HG02571 (cell line): Measurements from ENCODE around the gene GATAD2A.

ENCODE experiments used
- ATAC-seq: cut with Tn5 transposase; IDR thresholded peaks from one replicate; pipeline ENCODE4 v1.9.1; 2021; ENCODE audit warnings: mild to moderate bottlenecking, moderate library complexity; ENCODE audit not compliant: unreplicated experiment

GATAD2A gene

GRCh38 chr19:19505669-19506326 is 100.3 kb downstream of the GATAD2A start:
- no peak for ATAC-seq

- no peak for ATAC-seq
Observed at GRCh38 chr19:19506592-19506991, 101.1 kb downstream of the GATAD2A start.

- ATAC-seq: no peak
Observed at GRCh38 chr19:19507354-19507753, 101.9 kb downstream of the GATAD2A start.

GRCh38 chr19:19508217-19508616 is 102.7 kb downstream of the GATAD2A start:
- ATAC-seq: no peak

GRCh38 chr19:19510432-19510831 is 105.0 kb downstream of the GATAD2A start:
- no peak for ATAC-seq

- no peak for ATAC-seq
Observed at GRCh38 chr19:19513682-19514081, 108.2 kb downstream of the GATAD2A start.

- ATAC-seq: no peak
Observed at GRCh38 chr19:19514215-19514657, 108.8 kb downstream of the GATAD2A start.

- no peak for ATAC-seq
Observed at GRCh38 chr19:19514881-19515641, 109.6 kb downstream of the GATAD2A start, which contains the start of gene TSSK6. TSS of gene TSSK6 (minus strand) at chr19:19515548. CDS start at chr19:19515427, 121 bp downstream.

- ATAC-seq: peak; percentile 81
Observed at GRCh38 chr19:19515642-19516519, 110.4 kb downstream of the GATAD2A start, which contains the start of gene NDUFA13. TSS of gene NDUFA13 (plus strand) at chr19:19516225. CDS start at chr19:19516239, 14 bp downstream.

- no peak for ATAC-seq
Observed at GRCh38 chr19:19517235-19517619, 111.8 kb downstream of the GATAD2A start.

GRCh38 chr19:19520989-19521388 is 115.5 kb downstream of the GATAD2A start:
- no peak for ATAC-seq

GRCh38 chr19:19523177-19523576 is 117.7 kb downstream of the GATAD2A start:
- ATAC-seq: no peak

- no peak for ATAC-seq
Observed at GRCh38 chr19:19524053-19524452, 118.6 kb downstream of the GATAD2A start.

GRCh38 chr19:19525611-19526380 is 120.3 kb downstream of the GATAD2A start:
- no peak for ATAC-seq

- ATAC-seq: no peak
Observed at GRCh38 chr19:19526581-19527370, 121.3 kb downstream of the GATAD2A start.

- ATAC-seq: no peak
Observed at GRCh38 chr19:19527371-19527656, 121.8 kb downstream of the GATAD2A start.

GRCh38 chr19:19527674-19528625 is 122.5 kb downstream of the GATAD2A start:
- no peak for ATAC-seq

- no peak for ATAC-seq
Observed at GRCh38 chr19:19528721-19529490, 123.4 kb downstream of the GATAD2A start, which contains the start of gene YJEFN3. TSS of gene YJEFN3 (plus strand) at chr19:19528911. CDS start at chr19:19528933, 22 bp downstream.
